BJ (cell line): Measurements from ENCODE around the gene DNM1L. TPM values are rescaled to one million over a fixed set of nuclear protein-coding genes. Genes with fewer than 3 reads are reported as not detected.

Source experiments
- CTCF ChIA-PET: fragments of 350-600 bp; formaldehyde crosslinking; extraction: SDS; loops from one replicate; lab custom pipeline; 2021; ENCODE audit warnings: antibody characterized with exemption, inconsistent platforms; lab: Yijun Ruan, JAX
- POLR2A ChIA-PET: fragments of 300-600 bp; sonication (Branson Sonifier 250); formaldehyde crosslinking; extraction: SDS; loops from one replicate; lab custom pipeline; 2021; ENCODE audit warnings: antibody characterized with exemption; lab: Charles Lee
- DNase-seq: peaks from one replicate; pipeline ENCODE4 v3.0.0-alpha.2; 2011; ENCODE audit warnings: low read depth
- H3K27me3 ChIP-seq: 2 replicates; pipeline ENCODE4 v1.6.0; 2011; ENCODE audit warnings: low read length; ENCODE audit not compliant: control insufficient read depth, insufficient read depth
- H3K36me3 ChIP-seq: 2 replicates; pipeline ENCODE4 v1.5.1; 2011; ENCODE audit warnings: low read length; ENCODE audit not compliant: control insufficient read depth, insufficient read depth
- H3K4me3 ChIP-seq: 2 replicates; pipeline ENCODE4 v1.5.1; 2011; ENCODE audit warnings: low read depth, mild to moderate bottlenecking, control low read depth, low read length
- CTCF ChIP-seq: IDR thresholded peaks from 2 replicates; pipeline ENCODE4 v1.5.1; 2011; ENCODE audit warnings: low read depth, mild to moderate bottlenecking, control low read depth, inconsistent platforms, low read length, moderate library complexity; ENCODE audit not compliant: insufficient read depth
- polyA plus RNA-seq: library from polyadenylated mRNA; depleted of rRNA; stranded (reverse); fragments of >200 nt; gene quantifications from 2 replicates; pipeline ENCODE4 v1.2.3, GENCODE V29; 2011; rRNA removed
- small RNA-seq: library from RNA; depleted of rRNA; stranded (forward); fragments of <200 nt; gene quantifications from one replicate; pipeline ENCODE3, GENCODE V24; 2012; ENCODE audit warnings: low replicate concordance, low read depth; ENCODE audit not compliant: insufficient read length

Gene DNM1L
- polyA plus RNA-seq, 1 experiment, result 27.4 TPM

- no peak for DNase-seq
- H3K36me3 ChIP-seq, result no peaks in the 10 kb centered on the region
- CTCF ChIA-PET, result interaction anchor here (2.4 kb wide), 1 partner anchor 11 kb away, joined by 6 read pairs; no protein-coding TSS in a partner anchor
- H3K27me3 ChIP-seq, result no peaks in the 10 kb centered on the region
- no peak for TF ChIP-seq CTCF
- no peak overlapping the region for H3K4me3 ChIP-seq
- POLR2A ChIA-PET, result no interaction called here
Observed at GRCh38 chr12:32789916-32790315, 110.8 kb downstream of the DNM1L start.

GRCh38 chr12:32794281-32794680 lies 115.2 kb downstream of the DNM1L start:
- Histone ChIP-seq H3K4me3 (no peak overlapping the region), H3K36me3 (no peaks in the 10 kb centered on the region), H3K27me3 (no peaks in the 10 kb centered on the region)
- DNase-seq, result no peak
- no peak for TF ChIP-seq CTCF
- CTCF ChIA-PET, result no interaction called here
- POLR2A ChIA-PET, result no interaction called here

Small RNA genes lying within 50 kb of the gene (small RNA-seq; reads per million reads assigned to genes)
- not detected for gene RF00019

Other genes with a start within 250 kb of the DNM1L start
- 19.0 TPM in 2 replicates for gene YARS2, start 76.6 kb downstream of the DNM1L start, polyA plus RNA-seq
- 0.04 TPM in 2 replicates for gene PKP2, start 217.5 kb downstream of the DNM1L start, polyA plus RNA-seq